Sciatic nerve (tissue), 2 donors: ENCODE data around the gene DHH. TPM values are rescaled to one million over a fixed set of nuclear protein-coding genes. Genes with fewer than 3 reads are reported as not detected.

Experiments
- ATAC-seq: fragments of 200-7000 bp; cut with Tn5 transposase; one replicate; pipeline ENCODE4 v1.9.1; 2020; ENCODE audit warnings: mild to moderate bottlenecking, moderate library complexity
- DNase-seq: peaks from one replicate; pipeline ENCODE4 v3.0.0-alpha.2; 2020; ENCODE audit warnings: low spot score
- intact Hi-C: fragments of 100-400 bp; cut with DNase I; formaldehyde crosslinking; loops from one replicate; pipeline ENCODE4 v1.14.2; 2022
- total RNA-seq: library from RNA; stranded (reverse); fragmentation: NEBNext Ultra II Directional; extraction: Animal tissue kit (Norgen Biotek cat#: 25700); gene quantifications from one replicate; pipeline ENCODE4 v1.2.1, GENCODE V29; 2021
- donor health status: DM: no; HTN: no; CAD: no.
- donor health status: DM: no; HTN: no; CAD: no.

Gene DHH
- total RNA-seq, 1 donor from 2014 or later = 54.5 TPM

DNA sequence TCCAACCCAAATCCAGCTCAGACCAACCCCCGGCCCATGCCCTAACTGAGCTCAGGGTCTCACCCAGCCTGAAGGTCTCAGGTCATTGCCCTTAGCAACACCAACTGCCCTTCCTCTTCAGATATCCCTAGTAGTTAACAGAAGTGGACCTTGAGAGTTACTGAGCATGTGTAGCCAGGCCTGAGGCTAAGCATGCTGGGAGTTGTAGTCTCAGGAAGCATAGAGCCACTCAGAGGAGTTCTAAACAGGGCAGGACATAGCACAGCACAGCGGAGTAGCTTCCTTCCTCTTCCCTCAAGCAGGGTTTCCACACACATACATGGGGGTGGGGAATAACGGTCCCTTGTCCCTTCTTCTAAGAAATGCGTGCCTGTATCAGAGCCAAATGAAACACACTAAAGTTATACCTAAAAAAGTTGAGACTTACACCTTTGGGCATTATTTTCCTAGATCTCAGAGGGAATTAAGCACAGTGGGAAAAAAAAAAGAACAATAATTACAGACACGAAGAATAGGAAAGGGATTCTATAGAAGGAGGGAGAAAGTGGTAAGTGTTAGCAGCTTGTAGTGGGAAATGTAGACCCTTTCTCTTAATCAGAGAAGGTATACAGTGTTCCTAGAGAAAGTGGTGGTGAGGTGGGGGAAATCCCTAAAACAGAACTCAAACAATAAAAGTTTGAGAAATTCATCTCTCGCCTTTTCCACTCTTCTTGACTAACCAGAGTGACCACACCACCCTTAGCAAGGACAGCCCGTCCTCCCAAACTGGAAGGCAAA, 38.4 kb downstream of the DHH start:
- DNase-seq (peak; percentile 61), ATAC-seq (peak; percentile 76)
- intact Hi-C loops = no loop called here

DNA sequence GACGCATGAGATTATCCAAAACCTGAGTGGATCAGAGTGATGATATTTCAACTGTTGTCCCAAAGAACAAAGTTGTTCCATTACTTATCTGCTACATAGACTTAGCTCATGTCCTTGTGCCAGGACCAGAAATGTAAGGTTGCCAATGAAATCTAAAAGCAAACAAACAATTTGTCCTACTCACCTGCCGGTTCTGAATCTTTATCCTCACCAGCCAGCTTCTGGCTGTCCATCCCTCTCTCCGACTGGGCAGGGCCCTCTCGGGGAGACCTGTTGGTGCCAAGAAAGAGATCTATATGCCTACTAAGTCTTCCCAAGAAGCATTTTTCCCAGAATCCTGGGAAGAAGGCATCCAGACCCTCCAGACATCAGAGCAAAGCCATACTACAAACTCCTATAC, 39.5 kb downstream of the DHH start:
- DNase-seq = no peak
- ATAC-seq = no peak
- intact Hi-C loops = no loop called here

DNA sequence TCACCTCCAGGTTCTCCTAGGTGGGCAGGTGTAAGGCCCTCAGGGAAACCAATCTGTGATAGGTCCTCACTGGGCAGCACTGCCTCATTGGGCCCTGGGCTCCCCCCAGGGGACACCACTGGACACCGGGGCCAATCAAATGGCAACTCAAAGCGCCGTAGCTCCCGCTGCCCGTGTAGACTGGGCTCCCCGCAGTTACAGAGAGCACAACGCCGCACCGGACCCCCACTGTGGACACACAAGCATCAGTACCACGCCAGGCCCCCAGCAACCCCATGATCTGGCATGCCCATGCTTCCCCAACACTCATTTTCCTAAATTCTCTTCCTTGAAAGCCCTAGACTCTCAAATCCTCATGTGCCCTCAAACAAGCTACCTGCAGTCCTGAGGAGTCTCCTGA, 40.1 kb downstream of the DHH start:
- intact Hi-C loops = no loop called here
- ATAC-seq (no peak), DNase-seq (peak; percentile 60)

DNA sequence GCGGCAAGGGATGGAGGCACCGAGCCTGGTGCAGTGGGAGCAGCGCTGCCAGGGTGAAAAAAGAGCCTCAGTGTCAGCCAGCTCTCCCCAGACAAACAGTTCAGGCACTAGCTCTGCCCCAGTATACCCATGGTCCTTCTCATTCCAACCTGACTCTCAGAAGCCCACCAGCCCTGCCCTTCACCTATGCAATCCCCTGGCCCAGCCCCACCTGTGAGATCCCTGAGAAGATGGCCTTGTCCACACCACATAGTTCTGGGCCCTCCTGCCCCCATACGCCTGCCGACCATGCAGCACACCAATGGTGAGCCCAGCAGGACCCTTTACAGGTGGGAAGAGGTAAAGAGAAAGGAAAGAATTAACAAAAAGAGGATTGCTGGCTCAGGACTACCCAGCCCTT, 40.5 kb downstream of the DHH start:
- intact Hi-C loops = no loop called here
- DNase-seq = no peak
- no peak for ATAC-seq

DNA sequence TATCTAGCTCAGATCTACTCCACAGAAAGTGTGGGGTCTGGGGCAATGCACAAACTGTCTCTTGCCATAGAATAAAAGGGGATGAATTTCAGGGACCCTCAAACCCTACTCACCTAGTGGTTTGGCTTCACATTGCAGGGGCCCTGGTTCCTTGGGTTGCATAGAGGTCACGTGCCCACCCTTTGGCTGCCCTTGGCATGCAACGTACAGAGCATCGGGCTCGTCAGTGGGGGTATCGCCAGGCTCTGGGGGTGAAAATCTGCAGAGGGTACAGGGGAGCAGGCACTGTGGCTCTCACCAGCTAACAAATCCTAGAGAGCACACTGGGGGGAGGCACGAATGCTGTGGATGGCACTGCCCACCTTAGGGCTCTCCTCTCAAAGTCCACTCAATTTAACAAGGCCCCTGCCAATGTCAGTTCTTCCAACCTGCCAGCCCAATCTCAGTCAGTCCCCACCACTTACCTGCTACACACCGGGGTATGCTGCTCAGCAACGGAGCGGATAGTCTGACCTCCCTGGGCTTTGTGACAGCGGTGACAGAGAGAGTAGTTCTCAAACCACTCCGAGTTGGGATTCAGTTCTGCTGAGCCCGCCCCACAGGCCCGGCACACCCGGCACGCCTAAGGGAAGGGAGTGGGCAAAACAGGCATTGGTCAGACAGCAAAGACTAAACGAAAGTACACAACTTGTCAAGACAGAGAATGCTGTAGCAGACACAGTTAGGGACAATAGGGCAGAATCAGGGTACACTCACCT, 42.0 kb downstream of the DHH start:
- no peak for ATAC-seq
- DNase-seq = no peak
- intact Hi-C loops = no loop called here

DNA sequence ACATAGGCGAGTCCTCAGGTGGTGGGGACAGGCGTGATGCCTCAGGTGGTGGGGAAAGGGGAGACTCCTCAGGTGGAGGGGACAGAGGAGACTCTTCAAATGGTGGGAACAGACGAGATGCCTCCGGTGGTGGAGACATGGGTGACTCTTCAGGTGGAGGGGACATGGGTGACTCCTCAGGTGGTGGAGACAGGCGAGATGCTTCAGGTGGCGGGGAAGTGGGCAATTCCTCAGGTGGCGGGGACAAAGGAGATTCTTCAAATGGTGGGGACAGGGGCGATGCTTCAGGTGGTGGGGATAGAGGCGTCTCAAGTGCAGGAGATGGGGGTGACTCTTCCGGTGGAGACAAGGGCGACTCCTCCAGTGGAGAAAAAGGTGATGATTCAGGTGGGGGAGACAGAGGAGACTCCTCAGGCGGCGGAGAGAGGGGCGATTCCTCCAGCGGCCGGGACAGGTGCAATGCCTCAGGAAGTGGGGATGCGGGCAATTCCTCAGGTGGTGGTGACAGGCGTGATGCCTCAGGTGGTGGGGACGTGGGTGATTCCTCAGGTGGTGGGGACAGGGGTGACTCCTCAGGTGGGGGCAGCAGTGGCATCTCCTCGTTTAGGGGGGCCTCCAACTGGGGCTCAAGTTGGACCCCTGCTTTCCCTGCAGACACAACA, 42.7 kb downstream of the DHH start:
- DNase-seq = no peak
- intact Hi-C loops = no loop called here
- no peak for ATAC-seq

DNA sequence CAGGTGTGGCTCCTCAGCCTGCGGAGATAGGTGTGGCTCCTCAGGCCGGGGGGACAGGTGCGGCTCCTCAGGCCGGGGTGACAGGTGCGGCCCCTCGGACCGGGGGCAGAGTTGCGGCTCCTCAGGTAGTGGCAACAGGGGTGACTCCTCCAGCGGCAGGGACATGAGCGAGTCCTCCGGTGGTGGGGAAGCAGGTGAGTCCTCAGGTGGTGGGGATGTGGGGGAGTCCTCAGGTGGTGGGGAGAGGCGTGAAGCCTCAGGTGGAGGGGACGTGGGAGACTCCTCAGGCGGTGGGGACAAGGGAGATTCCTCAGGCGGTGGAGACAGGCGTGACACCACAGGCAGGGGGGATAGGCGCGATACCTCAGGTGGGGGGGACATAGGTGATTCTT, 43.2 kb downstream of the DHH start:
- intact Hi-C loops = no loop called here
- ATAC-seq (no peak), DNase-seq (no peak)

DNA sequence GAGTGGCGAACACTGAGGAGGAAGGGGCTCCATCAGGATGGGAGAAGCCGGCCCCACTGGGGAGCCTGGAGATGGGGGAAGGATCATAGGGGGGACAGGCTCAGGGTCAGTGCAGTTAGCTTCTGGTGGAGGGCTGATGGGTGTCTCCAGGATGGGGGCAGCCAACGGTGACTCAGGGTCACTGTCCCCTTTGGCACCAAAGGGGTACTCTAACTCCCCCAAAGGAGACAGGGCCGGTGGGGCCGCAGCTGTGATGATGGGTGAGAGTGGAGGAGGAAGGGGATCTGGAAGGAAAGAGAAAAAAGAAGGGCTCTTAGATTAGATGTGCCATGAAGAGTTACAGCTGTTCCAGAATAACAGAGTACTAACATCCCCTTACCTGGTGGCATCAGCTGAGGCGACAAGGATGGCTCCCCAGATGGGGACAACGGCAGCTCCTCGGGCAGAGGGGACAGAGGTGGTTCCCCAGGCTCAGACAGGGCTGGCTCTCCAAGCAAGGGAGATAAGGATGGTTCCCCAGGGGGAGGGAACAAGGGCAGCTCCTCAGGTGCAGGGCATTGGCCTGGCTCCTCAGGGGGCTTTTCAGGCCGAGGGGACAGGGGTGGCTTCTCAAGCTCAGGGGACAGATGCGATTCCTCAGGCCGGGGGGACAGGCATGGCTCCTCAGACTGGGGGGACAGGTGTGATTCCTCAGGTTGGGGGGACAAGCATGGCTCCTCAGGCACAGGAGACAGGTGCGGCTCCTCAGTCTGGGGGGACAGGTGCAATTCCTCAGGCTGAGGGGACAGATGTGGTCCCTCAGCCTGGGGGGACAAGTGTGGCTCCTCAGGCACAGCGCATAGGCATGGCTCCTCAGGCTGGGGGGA, 43.9 kb downstream of the DHH start:
- ATAC-seq (no peak), DNase-seq (no peak)
- intact Hi-C loops = no loop called here

DNA sequence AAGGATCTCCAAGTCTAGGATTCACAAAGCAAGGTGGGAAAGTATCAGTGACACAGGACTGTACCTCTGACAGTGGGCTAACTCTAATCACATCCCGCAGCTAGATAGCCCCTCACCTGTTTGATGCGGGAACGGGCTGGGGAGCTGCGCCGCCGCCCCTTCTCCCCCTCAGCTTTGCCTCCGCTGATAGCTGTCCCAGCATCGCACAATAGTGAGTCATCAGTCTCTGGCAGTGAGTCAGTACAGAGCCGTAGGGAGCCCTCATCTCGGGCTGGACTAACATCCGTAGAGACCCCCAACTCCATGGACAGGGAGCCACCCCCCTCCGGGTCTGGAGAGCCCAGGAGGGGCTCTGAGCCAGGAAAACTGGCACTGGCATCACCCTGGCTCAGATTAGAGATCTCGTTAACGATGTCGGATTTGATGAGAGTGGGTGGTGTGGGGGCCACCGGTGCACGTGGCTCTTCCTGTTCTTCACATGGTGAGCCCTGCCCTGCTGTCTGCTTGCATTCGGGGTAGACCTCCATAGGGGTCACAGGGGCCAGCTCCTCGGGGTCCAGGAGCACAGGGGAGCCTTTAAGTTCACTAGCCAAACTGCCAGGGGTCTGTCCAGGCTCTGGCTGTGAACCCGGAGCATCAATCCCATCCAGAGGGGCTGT, 44.9 kb downstream of the DHH start:
- intact Hi-C loops = no loop called here
- peak; percentile 25 for ATAC-seq
- no peak for DNase-seq

DNA sequence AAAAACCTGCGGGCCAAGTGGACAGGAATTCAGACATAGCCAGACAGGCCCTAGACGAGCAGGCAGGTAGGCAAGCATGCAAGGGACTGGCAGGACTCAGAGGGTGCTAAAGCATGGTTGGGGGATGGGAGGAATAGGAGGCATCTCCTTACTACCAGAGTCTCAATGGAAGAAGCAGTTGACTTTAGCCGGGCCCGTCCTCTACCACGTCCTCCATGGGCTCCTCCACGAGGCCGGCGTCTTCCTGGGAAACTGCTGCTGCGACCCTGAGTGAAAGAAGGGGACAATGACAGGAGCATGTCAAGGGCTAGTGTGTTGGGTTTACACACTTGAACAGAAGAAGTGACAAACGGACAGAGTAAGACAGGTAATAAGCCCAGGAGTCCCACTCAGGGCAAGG, 45.6 kb downstream of the DHH start:
- intact Hi-C loops = no loop called here
- DNase-seq (no peak), ATAC-seq (no peak)

DNA sequence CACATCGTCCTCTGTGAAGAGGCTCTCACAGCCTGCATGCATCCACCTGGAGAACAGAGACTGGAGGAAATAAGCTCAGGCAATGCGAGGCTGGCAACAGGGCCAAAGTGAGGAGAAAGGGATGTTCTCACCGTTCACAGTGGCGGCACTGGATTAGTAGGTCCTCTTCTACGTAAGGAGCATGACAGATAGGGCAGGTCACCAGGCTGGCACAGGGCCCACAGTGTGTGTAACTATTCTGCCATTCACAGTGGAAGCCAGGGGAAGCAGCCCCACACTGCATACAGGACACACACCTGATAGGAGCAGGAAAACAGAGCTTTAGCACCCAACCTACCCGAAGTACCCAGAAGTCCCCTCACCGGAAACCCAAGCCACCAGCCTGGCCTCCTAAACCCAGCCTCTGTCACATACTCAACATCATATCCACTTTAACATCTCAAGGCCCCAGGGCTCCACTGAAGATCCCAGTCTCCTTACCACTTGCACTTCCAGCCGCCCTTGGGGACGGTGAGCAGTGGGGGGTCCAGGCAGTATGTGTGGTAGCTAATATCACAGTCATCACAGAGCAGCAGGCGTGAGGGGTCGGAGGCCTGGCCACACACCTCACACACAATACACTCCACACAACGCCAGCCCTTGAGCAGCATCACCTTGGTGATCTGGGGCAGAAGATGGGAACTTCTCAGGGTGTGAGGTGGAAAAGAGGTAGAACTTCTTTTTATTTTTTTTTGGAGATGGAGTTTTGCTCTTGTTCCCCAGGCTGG, 48.3 kb downstream of the DHH start:
- intact Hi-C loops = no loop called here
- ATAC-seq (no peak), DNase-seq (no peak)

DNA sequence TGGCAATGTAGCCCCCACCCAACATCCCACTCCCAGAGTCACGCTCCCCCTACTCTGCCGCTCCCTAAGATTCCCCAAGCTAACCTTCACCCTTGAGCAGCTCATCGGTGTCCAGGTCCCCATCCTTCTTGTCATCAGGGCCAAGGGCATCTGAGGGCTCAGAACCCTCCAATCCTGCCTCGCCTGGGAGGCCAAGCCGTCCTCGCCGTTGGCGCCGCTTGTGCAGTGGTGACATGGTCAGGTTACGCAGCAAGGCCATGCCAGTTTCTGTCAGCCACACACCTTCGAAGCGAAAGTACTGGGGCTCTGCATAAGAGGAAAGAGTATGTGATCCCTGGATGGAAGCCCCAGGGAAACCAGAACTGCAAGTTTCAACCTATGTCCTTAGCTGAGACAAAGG, 49.9 kb downstream of the DHH start:
- DNase-seq (no peak), ATAC-seq (no peak)
- intact Hi-C loops = no loop called here

DNA sequence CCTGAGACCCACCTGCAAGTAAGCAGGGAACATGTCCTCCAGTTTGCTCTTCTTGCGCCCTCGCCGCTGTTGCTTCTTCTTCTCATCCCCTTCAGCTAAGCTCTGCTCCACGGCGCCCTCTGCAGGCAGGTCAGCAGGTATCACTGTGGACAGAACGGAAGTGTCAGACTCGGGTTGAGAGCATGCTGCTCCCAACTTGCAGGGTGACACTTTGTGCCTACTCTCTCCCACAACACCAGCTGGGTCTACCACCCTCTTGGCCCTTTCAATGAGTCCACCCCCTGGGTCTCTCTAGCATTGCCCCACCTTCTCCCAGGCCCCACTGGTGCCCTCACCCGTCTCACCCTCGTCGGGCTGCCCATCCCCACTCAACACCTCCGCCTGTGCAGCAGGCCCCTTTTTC, 50.7 kb downstream of the DHH start:
- intact Hi-C loops = no loop called here
- ATAC-seq (peak; percentile 24), DNase-seq (peak; percentile 82)

DNA sequence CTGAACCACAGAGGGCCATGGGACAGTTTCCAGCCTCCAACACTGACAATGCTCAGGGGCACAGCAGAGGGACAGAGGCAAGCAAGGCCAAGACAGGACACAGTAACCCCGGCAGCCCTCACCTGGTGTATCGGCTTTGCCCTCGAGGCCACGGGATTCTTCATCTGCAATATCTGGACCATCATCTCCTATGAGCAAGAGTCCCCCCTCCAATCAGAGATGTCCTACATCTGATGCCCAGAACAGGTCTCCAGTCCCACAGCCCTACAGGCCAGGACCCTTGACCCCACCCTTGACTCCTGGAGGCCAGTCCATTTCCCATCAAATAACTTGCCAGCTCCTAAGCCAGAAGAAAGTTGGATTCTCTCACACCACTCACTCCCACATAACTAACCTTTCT, 51.4 kb downstream of the DHH start:
- no peak for ATAC-seq
- DNase-seq = no peak
- intact Hi-C loops = no loop called here

DNA sequence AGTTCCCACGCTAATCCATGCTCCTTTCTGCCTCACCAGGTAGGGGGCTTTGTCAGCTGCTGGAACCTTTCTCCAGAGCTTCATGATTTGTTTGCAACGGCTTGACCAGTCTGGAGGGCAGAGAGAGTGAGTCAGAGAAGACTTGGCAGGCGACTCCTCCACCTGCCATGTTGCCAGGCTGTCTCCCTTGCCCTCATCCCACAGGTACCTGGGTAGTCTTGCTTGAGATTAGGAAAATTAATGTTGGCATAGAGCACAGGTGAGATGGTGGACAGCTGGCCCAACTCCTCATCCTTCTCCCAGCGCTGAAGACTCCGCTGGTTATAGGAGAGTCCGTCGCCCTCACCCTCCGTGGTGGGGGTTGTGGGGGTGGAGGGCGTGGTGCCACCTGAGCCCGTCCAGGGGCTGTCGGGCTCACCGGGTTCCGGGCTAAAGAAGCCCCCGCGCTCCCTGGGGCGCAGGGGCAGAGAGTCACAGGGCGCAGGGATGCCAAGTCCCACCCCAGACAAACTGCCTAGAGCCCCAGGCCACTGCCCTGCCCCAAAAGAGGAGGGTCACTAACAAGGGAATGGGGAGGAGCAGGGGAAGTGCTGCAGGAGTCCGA, 52.6 kb downstream of the DHH start:
- DNase-seq (no peak), ATAC-seq (no peak)
- intact Hi-C loops = no loop called here

DNA sequence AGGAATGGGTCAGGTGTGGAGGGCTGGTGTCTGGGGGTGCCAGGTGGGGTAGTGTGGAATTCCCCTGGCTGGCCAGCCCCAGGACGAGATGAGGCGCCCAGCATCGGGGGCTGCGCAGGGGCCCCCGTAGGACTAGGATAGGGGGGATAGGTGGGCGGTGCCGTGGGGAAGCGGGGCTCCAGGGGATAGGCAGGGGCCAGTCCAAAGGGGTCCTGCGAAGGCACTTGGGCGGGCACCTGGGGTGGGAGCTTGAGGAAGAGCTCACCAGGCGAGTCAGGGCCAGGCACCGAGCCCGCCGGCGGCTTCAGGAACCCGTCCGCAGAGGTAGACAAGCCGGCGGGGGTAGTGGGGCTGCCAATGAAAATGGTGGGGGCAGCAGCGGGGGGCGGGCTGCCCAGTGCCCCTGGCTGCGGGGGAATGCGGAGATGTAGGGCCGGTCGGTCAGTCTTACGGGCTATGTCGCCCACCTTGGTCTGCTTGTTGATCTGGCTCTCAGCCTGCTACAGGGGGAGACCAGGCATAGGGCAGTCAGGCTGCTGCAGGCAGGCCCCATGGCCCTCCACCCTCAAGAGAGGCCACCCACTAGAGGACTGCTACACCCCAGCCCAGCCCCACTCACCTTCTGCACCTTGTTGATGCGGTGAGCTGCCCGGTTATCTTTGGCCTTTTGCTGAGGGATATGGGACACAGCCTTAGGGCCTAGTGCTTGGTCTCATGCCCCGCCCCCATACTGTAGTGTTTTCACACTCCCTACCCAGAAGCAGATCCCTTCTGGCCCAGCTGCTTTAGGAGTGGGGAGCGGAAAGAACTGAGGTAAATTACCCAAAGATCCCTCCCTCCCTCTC, 53.3 kb downstream of the DHH start:
- ATAC-seq = no peak
- DNase-seq = no peak
- intact Hi-C loops = no loop called here

DNA sequence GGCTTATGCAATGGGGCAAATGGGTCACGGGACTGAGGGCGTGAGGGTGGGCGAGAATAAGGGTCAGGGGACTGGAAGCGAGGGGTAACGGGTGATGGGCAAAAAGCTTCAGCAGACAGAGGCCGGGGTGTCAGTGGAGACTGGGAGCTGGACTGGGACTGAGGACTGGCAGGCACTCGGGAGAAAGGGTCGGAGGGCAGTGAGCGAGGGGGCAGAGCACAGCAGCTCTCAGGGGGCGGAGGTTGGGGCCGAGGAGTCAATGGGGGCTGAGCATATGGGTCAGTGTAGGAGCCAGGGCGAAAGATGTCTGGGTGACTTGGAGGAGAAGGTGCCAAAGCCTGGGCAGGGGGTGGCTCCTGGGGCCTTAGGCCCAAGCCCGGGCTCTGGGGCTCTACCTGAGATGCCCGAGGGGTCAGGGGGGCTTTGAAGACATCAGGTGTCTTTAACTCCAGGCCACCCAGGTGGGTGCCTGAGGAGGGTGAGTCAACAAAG, 54.2 kb downstream of the DHH start:
- ATAC-seq = no peak
- intact Hi-C loops = no loop called here
- no peak for DNase-seq
